T-helper 17 cell (primary cell): Measurements from ENCODE around the gene EPM2A. TPM values are rescaled to one million over a fixed set of nuclear protein-coding genes. Genes with fewer than 3 reads are reported as not detected.
"Not testable (repeated sequence)": the region's sequence is repeated elsewhere in the genome, so short reads cannot be mapped to it uniquely, and the experiment has no call there.

Experiments
- ATAC-seq: fragments of 150-1000 bp; cut with Tn5 transposase; 2 replicates; pipeline ENCODE4 v1.10.0; 2021; ENCODE audit warnings: mild to moderate bottlenecking, moderate library complexity
- DNase-seq, 3 donors: peaks; one replicate each; pipeline versions ENCODE4 v3.0.0 to v3.0.0-alpha.2; 2020 to 2021
- H3K9me3 ChIP-seq: one replicate; pipeline ENCODE4 v1.7.0; 2013; ENCODE audit warnings: low read length, mild to moderate bottlenecking; ENCODE audit not compliant: control insufficient read depth, poor library complexity, severe bottlenecking
- H3K27ac Mint-ChIP-seq: one replicate; pipeline ENCODE4 v1.8.0; 2022; ENCODE audit warnings: mild to moderate bottlenecking, moderate library complexity, mixed read lengths
- H3K27me3 Mint-ChIP-seq: one replicate; pipeline ENCODE4 v1.8.0; 2022; ENCODE audit warnings: mixed read lengths
- H3K36me3 Mint-ChIP-seq: one replicate; pipeline ENCODE4 v1.8.0; 2022; ENCODE audit warnings: low read depth, mixed read lengths
- H3K4me1 Mint-ChIP-seq: one replicate; pipeline ENCODE4 v1.8.0; 2022; ENCODE audit warnings: mild to moderate bottlenecking, mixed read lengths
- H3K4me3 Mint-ChIP-seq: one replicate; pipeline ENCODE4 v1.8.0; 2022; ENCODE audit warnings: mild to moderate bottlenecking, moderate library complexity, mixed read lengths
- total RNA-seq, 4 donors: library from RNA in 2 of 4; stranded (reverse) in 2 of 4; gene quantifications; one replicate each; pipeline ENCODE4 v1.2.3 and lab custom pipeline; 2022 to 2026

The EPM2A gene
- total RNA-seq, 2 donors from 2014 or later = 4.5 to 5.7 TPM

DNA sequence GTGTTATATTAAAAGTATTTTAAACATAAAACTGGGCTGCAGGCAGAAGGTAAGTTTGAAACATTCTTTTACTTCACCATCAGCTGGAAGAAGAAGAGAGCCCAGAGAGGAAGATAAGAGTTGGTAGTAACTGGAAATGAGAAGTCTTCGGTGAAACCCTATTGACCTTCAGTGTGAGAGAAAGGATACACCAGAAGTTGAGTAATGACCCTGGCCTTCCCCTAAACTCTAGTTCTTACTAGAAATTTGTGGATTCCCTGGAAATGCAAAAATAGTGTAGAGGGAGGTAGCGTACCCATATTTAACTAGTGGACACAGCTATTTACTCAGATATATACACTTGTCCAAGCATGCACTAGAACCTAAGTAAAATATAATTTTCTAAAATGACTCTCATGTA is 8.0 kb upstream of the EPM2A start:
- Mint-ChIP-seq H3K27me3 (no peaks in the 10 kb centered on the region), H3K4me3 (no peak overlapping the region), H3K36me3 (no peaks in the 10 kb centered on the region)

GRCh38 chr6:145742472-145742871 is 7.2 kb upstream of the EPM2A start:
- ATAC-seq, H3K4me3 Mint-ChIP-seq, H3K4me1 Mint-ChIP-seq, H3K27ac Mint-ChIP-seq, DNase-seq, H3K9me3 ChIP-seq, H3K27me3 Mint-ChIP-seq, H3K36me3 Mint-ChIP-seq: not testable (repeated sequence)

More for the DNA sequence above, 8.0 kb upstream of the EPM2A start:
- Mint-ChIP-seq H3K4me1 (no peaks in the 10 kb centered on the region), H3K27ac (no peak overlapping the region)
- DNase-seq (no peak), ATAC-seq (no peak)
- no peaks in the 10 kb centered on the region for H3K9me3 ChIP-seq

GRCh38 chr6:145739685-145740084 is 4.4 kb upstream of the EPM2A start:
- DNase-seq, H3K9me3 ChIP-seq, H3K27me3 Mint-ChIP-seq, H3K4me3 Mint-ChIP-seq, H3K27ac Mint-ChIP-seq, ATAC-seq, H3K4me1 Mint-ChIP-seq, H3K36me3 Mint-ChIP-seq: not testable (repeated sequence)

DNA sequence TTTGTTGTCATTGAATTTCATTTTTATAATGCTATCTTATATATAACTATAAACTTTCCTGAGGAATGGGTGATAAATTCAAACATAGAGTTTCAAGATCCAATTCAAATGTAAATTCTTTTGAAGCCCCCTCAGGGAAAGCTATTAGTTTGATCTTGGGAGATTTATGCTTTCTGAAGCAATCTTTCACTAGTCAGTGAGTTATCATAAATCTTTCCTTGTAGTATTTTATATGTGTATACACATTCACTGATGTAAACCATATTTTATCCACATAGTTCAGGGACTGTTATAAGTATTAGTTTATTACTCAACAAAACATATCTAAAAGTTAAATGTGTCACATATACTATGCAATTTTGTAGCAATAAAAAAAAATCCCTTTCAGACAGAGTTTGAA is 2.9 kb upstream of the EPM2A start:
- DNase-seq (no peak), ATAC-seq (no peak)
- no peaks in the 10 kb centered on the region for H3K4me1 Mint-ChIP-seq
- no peaks in the 10 kb centered on the region for H3K9me3 ChIP-seq
- H3K27me3 Mint-ChIP-seq = no peaks in the 10 kb centered on the region
- H3K36me3 Mint-ChIP-seq = no peaks in the 10 kb centered on the region
- H3K4me3 Mint-ChIP-seq = no peak overlapping the region
- H3K27ac Mint-ChIP-seq = no peak overlapping the region

DNA sequence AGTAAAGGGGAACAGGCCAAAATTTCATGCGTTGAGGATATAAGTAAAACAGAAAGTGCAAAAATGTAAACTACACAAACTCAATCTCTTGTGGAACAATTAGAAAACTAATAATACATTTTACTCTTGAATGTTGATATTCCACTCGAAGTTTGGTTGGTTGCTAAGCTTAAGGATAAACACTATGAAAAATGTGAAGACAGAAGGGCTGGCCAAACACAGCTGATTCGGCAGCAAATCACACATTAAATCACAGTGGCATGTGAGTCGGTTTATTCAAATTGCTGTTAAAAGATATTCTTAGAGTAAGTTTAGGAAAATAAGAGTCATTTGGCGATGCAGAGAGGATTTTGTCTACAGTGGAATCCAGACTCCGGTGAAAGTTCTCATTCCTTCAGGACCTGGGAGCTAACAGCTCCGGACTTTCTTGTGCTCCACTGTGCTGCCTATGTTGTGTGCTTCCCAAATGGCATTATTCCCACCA is 1.4 kb upstream of the EPM2A start:
- no peaks in the 10 kb centered on the region for H3K4me1 Mint-ChIP-seq
- no peaks in the 10 kb centered on the region for H3K27me3 Mint-ChIP-seq
- H3K9me3 ChIP-seq = no peaks in the 10 kb centered on the region
- no peak for ATAC-seq
- H3K27ac Mint-ChIP-seq = no peak overlapping the region
- no peak overlapping the region for H3K4me3 Mint-ChIP-seq
- DNase-seq = no peak
- no peaks in the 10 kb centered on the region for H3K36me3 Mint-ChIP-seq

DNA sequence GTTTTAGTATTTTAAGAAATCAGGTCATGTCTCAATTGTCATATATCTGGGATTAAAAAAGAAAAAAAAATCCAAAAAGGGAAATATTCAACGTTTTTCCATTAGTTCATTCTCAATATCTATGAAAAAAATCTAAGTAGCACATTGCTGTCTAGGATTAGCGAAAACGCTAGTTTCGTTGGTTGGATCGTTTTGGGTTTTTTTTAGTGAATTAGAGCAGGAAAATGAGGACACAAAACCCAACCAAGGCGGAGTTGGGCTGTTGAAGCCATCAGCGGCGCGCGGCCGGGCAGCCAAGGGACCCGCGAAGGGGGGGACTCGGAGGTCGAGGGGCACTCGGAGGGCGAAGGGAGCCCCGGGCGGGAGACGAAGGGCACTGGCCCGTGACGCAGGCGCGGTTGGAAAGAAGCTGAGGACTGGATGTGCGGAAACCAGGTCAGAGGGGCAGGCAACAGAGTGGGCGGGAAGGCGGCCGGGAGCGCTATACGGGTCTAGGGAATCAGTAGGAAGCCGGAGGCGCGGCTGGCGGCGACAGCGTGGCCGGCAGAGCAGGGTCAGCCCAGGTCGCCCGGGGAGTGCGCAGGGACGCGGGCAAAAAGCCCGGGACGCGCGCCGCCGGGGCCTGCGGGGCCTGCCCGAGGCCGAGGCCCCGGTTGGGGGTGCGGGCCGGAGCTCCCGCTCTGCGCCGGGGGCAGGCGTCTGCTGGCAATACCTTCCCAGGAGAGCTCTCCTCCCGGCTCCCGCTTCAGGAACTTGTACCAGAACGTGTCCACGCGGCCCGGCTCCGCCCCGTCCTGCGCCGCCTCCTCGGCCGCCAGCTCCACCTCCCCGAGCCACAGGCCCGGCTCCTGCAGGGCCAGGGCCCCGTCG is 599 bp downstream of the EPM2A start:
- peak overlapping the region; percentile 97 for H3K4me3 Mint-ChIP-seq
- no peaks in the 10 kb centered on the region for H3K27me3 Mint-ChIP-seq
- H3K9me3 ChIP-seq = no peaks in the 10 kb centered on the region
- peak; percentile 74 for ATAC-seq
- peaks cover 4% of the 10 kb centered on the region for H3K4me1 Mint-ChIP-seq
- peak overlapping the region; percentile 93 for H3K27ac Mint-ChIP-seq
- peak; percentile 33 to 39 (median 38) for DNase-seq
- no peaks in the 10 kb centered on the region for H3K36me3 Mint-ChIP-seq

GRCh38 chr6:145733810-145734209 is 1.5 kb downstream of the EPM2A start:
- no peak overlapping the region for H3K27ac Mint-ChIP-seq
- H3K9me3 ChIP-seq = no peaks in the 10 kb centered on the region
- ATAC-seq (no peak), DNase-seq (no peak)
- peaks cover 4% of the 10 kb centered on the region for H3K4me1 Mint-ChIP-seq
- peak overlapping the region; percentile 63 for H3K4me3 Mint-ChIP-seq
- H3K36me3 Mint-ChIP-seq = no peaks in the 10 kb centered on the region
- H3K27me3 Mint-ChIP-seq = no peaks in the 10 kb centered on the region

GRCh38 chr6:145733207-145733606 is 2.1 kb downstream of the EPM2A start:
- peaks cover 4% of the 10 kb centered on the region for H3K4me1 Mint-ChIP-seq
- H3K27me3 Mint-ChIP-seq = no peaks in the 10 kb centered on the region
- DNase-seq (no peak), ATAC-seq (no peak)
- no peak overlapping the region for H3K4me3 Mint-ChIP-seq
- H3K27ac Mint-ChIP-seq = no peak overlapping the region
- H3K36me3 Mint-ChIP-seq = no peaks in the 10 kb centered on the region
- H3K9me3 ChIP-seq = no peaks in the 10 kb centered on the region

DNA sequence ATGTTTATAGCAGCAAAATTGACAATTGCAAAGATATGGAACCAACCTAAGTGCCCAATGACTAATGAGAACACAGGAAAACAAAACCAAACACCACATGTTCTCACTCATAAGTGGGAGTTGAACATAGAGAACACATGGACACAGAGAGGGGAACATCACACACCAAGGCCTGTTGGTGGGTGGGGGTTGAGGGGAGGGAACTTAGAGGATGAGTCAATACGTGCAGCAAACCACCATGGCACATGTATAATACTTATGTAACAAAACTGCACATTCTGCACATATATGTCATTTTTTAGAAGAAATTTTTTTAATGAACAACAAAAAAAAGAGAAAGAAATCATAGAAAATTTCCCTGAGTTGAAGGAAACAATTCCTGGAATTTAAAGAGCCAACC is 3.9 kb downstream of the EPM2A start:
- no peaks in the 10 kb centered on the region for H3K9me3 ChIP-seq
- no peak for ATAC-seq
- no peak for DNase-seq
- H3K27me3 Mint-ChIP-seq = no peaks in the 10 kb centered on the region
- peaks cover 4% of the 10 kb centered on the region for H3K4me1 Mint-ChIP-seq
- H3K4me3 Mint-ChIP-seq = no peak overlapping the region
- H3K36me3 Mint-ChIP-seq = no peaks in the 10 kb centered on the region
- H3K27ac Mint-ChIP-seq = no peak overlapping the region

GRCh38 chr6:145729887-145730286 is 5.4 kb downstream of the EPM2A start:
- DNase-seq = no peak
- no peak for ATAC-seq
- no peaks in the 10 kb centered on the region for H3K9me3 ChIP-seq
- no peaks in the 10 kb centered on the region for H3K36me3 Mint-ChIP-seq
- H3K27ac Mint-ChIP-seq = no peak overlapping the region
- H3K27me3 Mint-ChIP-seq = no peaks in the 10 kb centered on the region
- no peak overlapping the region for H3K4me3 Mint-ChIP-seq
- H3K4me1 Mint-ChIP-seq = peaks cover 4% of the 10 kb centered on the region

- ATAC-seq = no peak
- no peak overlapping the region for H3K4me3 Mint-ChIP-seq
- peaks cover 4% of the 10 kb centered on the region for H3K4me1 Mint-ChIP-seq
- DNase-seq = no peak
- H3K27me3 Mint-ChIP-seq = no peaks in the 10 kb centered on the region
- no peaks in the 10 kb centered on the region for H3K36me3 Mint-ChIP-seq
- no peaks in the 10 kb centered on the region for H3K9me3 ChIP-seq
- H3K27ac Mint-ChIP-seq = no peak overlapping the region
Observed at GRCh38 chr6:145728444-145729385, 6.6 kb downstream of the EPM2A start.

- no peaks in the 10 kb centered on the region for H3K9me3 ChIP-seq
- no peak for DNase-seq
- ATAC-seq = no peak
- no peaks in the 10 kb centered on the region for H3K27me3 Mint-ChIP-seq
- no peaks in the 10 kb centered on the region for H3K36me3 Mint-ChIP-seq
- H3K27ac Mint-ChIP-seq = no peak overlapping the region
- H3K4me3 Mint-ChIP-seq = no peak overlapping the region
- peaks cover 4% of the 10 kb centered on the region for H3K4me1 Mint-ChIP-seq
Observed at GRCh38 chr6:145727817-145728388, 7.4 kb downstream of the EPM2A start.

- H3K4me3 Mint-ChIP-seq = no peak overlapping the region
- H3K27ac Mint-ChIP-seq = no peak overlapping the region
- no peaks in the 10 kb centered on the region for H3K36me3 Mint-ChIP-seq
- H3K9me3 ChIP-seq = no peaks in the 10 kb centered on the region
- H3K4me1 Mint-ChIP-seq = no peaks in the 10 kb centered on the region
- ATAC-seq = no peak
- no peak for DNase-seq
- H3K27me3 Mint-ChIP-seq = no peaks in the 10 kb centered on the region
Observed at GRCh38 chr6:145725570-145725969, 9.8 kb downstream of the EPM2A start.
